Transverse colon (tissue), 3 donors: Measurements from ENCODE around the gene CBLL1.

Experiments
- EP300 ChIP-seq: sonication (generic); formaldehyde crosslinking; IDR thresholded peaks from one replicate; pipeline ENCODE4 v1.6.1; 2017; ENCODE audit warnings: antibody characterized with exemption, low read depth
- POLR2A ChIP-seq: fragments of 450-650 bp; IDR thresholded peaks from one replicate; pipeline ENCODE4 v1.6.1; 2016; ENCODE audit warnings: antibody characterized with exemption, mild to moderate bottlenecking, moderate library complexity
- TF ChIP-seq, protein P1 (sequence below), 5 experiments: fragments of 200-600 bp in 3 of 5; fragments of 450-650 bp in 2 of 5; sonication (generic) in 3 of 5; IDR thresholded peaks; 1 replicate in 2 of 5; 2 replicates in 3 of 5; pipeline ENCODE4 v1.5.1; 2016 to 2017; ENCODE audit warnings: antibody characterized with exemption in 5 of 5, inconsistent platforms in 3 of 5, mild to moderate bottlenecking in 2 of 5, moderate library complexity in 1 of 5

GRCh38 chr7:107725138-107725740 is 18.7 kb upstream of the CBLL1 start:
- TF ChIP-seq, protein P1, sequence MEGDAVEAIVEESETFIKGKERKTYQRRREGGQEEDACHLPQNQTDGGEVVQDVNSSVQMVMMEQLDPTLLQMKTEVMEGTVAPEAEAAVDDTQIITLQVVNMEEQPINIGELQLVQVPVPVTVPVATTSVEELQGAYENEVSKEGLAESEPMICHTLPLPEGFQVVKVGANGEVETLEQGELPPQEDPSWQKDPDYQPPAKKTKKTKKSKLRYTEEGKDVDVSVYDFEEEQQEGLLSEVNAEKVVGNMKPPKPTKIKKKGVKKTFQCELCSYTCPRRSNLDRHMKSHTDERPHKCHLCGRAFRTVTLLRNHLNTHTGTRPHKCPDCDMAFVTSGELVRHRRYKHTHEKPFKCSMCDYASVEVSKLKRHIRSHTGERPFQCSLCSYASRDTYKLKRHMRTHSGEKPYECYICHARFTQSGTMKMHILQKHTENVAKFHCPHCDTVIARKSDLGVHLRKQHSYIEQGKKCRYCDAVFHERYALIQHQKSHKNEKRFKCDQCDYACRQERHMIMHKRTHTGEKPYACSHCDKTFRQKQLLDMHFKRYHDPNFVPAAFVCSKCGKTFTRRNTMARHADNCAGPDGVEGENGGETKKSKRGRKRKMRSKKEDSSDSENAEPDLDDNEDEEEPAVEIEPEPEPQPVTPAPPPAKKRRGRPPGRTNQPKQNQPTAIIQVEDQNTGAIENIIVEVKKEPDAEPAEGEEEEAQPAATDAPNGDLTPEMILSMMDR (IDR thresholded peaks at IDR 0.05) = peak; percentile 67 to 78 (median 71)
- TF ChIP-seq EP300 = no peak
- TF ChIP-seq POLR2A = no peak
